K562 (cell line): ENCODE results near the gene RSPH6A. TPM values are rescaled to one million over a fixed set of nuclear protein-coding genes. Genes with fewer than 3 reads are reported as not detected.

Source experiments
- ATAC-seq: fragments of 200-7000 bp; cut with Tn5 transposase; 3 replicates; pipeline ENCODE4 v1.9.1; 2020; ENCODE audit warnings: moderate library complexity
- BruUV-seq: library from RNA; stranded (reverse); fragments of 400-500 nt; replicated peaks from 2 replicates; lab custom pipeline; 2021; lab: Mats Ljungman, UMichigan
- CTCF ChIA-PET: fragments of 300-600 bp; formaldehyde crosslinking; extraction: SDS; loops from one replicate; lab custom pipeline; 2021; ENCODE audit warnings: low intra/inter-chr PET ratio; lab: Yijun Ruan, JAX
- POLR2A ChIA-PET: fragments of 300-600, 350-650 bp; sonication (Branson Sonifier 250); formaldehyde crosslinking; extraction: SDS; loops from one replicate; lab custom pipeline; 2021; ENCODE audit warnings: antibody characterized with exemption, inconsistent platforms; lab: Yijun Ruan, JAX
- DNase-seq, 4 experiments: peaks; one replicate each; pipeline versions ENCODE4 v3.0.0 to v3.0.0-alpha.2; 2011 to 2018; ENCODE audit warnings: low spot score in 3 of 4, mixed read lengths in 3 of 4; ENCODE audit errors: extremely low read depth in 1 of 4
- FAIRE-seq: peaks from 2 replicates; lab custom pipeline; 2011; peaks lifted over from hg19 to GRCh38; lab: Jason Lieb, UNC
- H2AFZ ChIP-seq: 2 replicates; pipeline ENCODE4 v1.6.0; 2011; ENCODE audit warnings: low read depth, low read length, control low read depth, inconsistent platforms
- H3K27ac ChIP-seq: fragments of 200-600 bp; 3 replicates; pipeline ENCODE4 v1.8.0; 2011; ENCODE audit warnings: low read depth, mild to moderate bottlenecking, control low read depth, inconsistent platforms, low read length, moderate library complexity, mixed read lengths; ENCODE audit errors: extremely low read depth
- H3K27me3 ChIP-seq, 2 experiments: fragments of 300-600 bp in 1 of 2; 2 replicates in 1 of 2; 3 replicates in 1 of 2; pipeline versions ENCODE4 v1.6.0 to v1.8.0; 2011; ENCODE audit warnings: inconsistent platforms in 2 of 2, low read length in 2 of 2, mild to moderate bottlenecking in 1 of 2, mixed read lengths in 1 of 2, moderate library complexity in 1 of 2; ENCODE audit not compliant: control insufficient read depth in 2 of 2, insufficient read depth in 2 of 2
- H3K36me3 ChIP-seq: fragments of 300-600 bp; 3 replicates; pipeline ENCODE4 v1.8.0; 2011; ENCODE audit warnings: mild to moderate bottlenecking, low read length, inconsistent platforms; ENCODE audit not compliant: control insufficient read depth, insufficient read depth
- H3K4me1 ChIP-seq, 2 experiments: fragments of 200-600 bp in 1 of 2; replicated peaks in 1 of 2; 2 replicates in 1 of 2; 3 replicates in 1 of 2; pipeline versions ENCODE4 v1.5.1 to v1.8.0; 2011; ENCODE audit warnings: inconsistent platforms in 2 of 2, low read length in 2 of 2, mild to moderate bottlenecking in 1 of 2, mixed read lengths in 1 of 2, moderate library complexity in 1 of 2; ENCODE audit not compliant: control insufficient read depth in 2 of 2, insufficient read depth in 2 of 2
- H3K4me2 ChIP-seq: 2 replicates; pipeline ENCODE4 v1.6.1; 2011; ENCODE audit warnings: low read length, control low read depth, inconsistent platforms, mixed read lengths; ENCODE audit not compliant: insufficient read depth
- H3K4me3 ChIP-seq: fragments of 200-600 bp; sonication (generic), shearing (Covaris generic); 2 replicates; pipeline ENCODE4 v1.5.1; 2016; ENCODE audit warnings: control low read depth, inconsistent platforms
- H3K79me2 ChIP-seq: fragments of 200-600 bp; 3 replicates; pipeline ENCODE4 v1.8.0; 2011; ENCODE audit warnings: low read length, inconsistent platforms; ENCODE audit not compliant: control insufficient read depth, insufficient read depth
- H3K9ac ChIP-seq, 2 experiments: 2 replicates each; pipeline versions ENCODE4 v1.6.0 to v1.6.1; 2011; ENCODE audit warnings: low read depth in 2 of 2, low read length in 2 of 2, control low read depth in 1 of 2, inconsistent platforms in 1 of 2, mild to moderate bottlenecking in 1 of 2, mixed read lengths in 1 of 2; ENCODE audit not compliant: insufficient read depth in 1 of 2
- H3K9me1 ChIP-seq: one replicate; pipeline ENCODE4 v1.6.0; 2011; ENCODE audit warnings: inconsistent platforms, mild to moderate bottlenecking, low read length, moderate library complexity; ENCODE audit not compliant: control insufficient read depth, insufficient read depth
- H3K9me3 ChIP-seq: replicated peaks from 2 replicates; pipeline ENCODE4 v1.5.1; 2011; ENCODE audit warnings: low read depth, low read length, inconsistent platforms; ENCODE audit not compliant: control insufficient read depth, insufficient read depth
- H4K20me1 ChIP-seq: replicated peaks from 2 replicates; pipeline ENCODE4 v1.6.1; 2011; ENCODE audit warnings: low read length, inconsistent platforms, mixed read lengths; ENCODE audit not compliant: control insufficient read depth, insufficient read depth
- BDP1 ChIP-seq: IDR thresholded peaks from 3 replicates; pipeline ENCODE4 v1.6.1; 2011; ENCODE audit not compliant: insufficient read length, insufficient read depth
- BRD4 ChIP-seq: fragments of 200-600 bp; sonication (generic); IDR thresholded peaks from 2 replicates; pipeline ENCODE4 v1.6.1; 2017; ENCODE audit warnings: inconsistent platforms
- EWSR1 ChIP-seq: fragments of 450-650 bp; IDR thresholded peaks from 2 replicates; pipeline ENCODE4 v1.6.1; 2018; ENCODE audit warnings: borderline replicate concordance, mild to moderate bottlenecking, low read depth, moderate library complexity; ENCODE audit not compliant: partially characterized antibody
- POLR2G ChIP-seq: fragments of 200-400 bp; formaldehyde crosslinking; IDR thresholded peaks from 2 replicates; pipeline ENCODE4 v1.6.1; 2017; ENCODE audit warnings: low read depth, mild to moderate bottlenecking, antibody characterized with exemption, low read length, moderate library complexity
- RBFOX2 ChIP-seq: fragments of 200-400 bp; formaldehyde crosslinking; IDR thresholded peaks from 2 replicates; pipeline ENCODE4 v1.6.1; 2017; ENCODE audit warnings: low read depth, mild to moderate bottlenecking, low read length, moderate library complexity
- TGIF2 ChIP-seq: sonication (generic); formaldehyde crosslinking; IDR thresholded peaks from 2 replicates; pipeline ENCODE4 v1.8.1; 2022; ENCODE audit warnings: mild to moderate bottlenecking, missing genetic modification reagents, moderate library complexity
- ZBTB17 ChIP-seq: fragments of 450-650 bp; formaldehyde crosslinking; IDR thresholded peaks from 2 replicates; pipeline ENCODE4 v1.4.0; 2020; ENCODE audit warnings: mild to moderate bottlenecking
- ZNF12 ChIP-seq: sonication (generic); formaldehyde crosslinking; IDR thresholded peaks from 2 replicates; pipeline ENCODE4 v1.4.0; 2020; ENCODE audit warnings: mild to moderate bottlenecking, missing genetic modification reagents
- WGBS: fragments of 100-300 bp; shearing (Covaris generic); methylation state at CpG from one replicate; pipeline ENCODE4 v1.1.6; 2016; ENCODE audit warnings: low coverage, mixed read lengths; ENCODE audit not compliant: insufficient coverage; ENCODE audit errors: missing lambda C conversion rate; 5-methylcytosine and 5-hydroxymethylcytosine counted together
- in situ Hi-C: fragments of 300-500 bp; cut with MboI; formaldehyde crosslinking; loops from 4 replicates; pipeline ENCODE4 v1.15.0; 2018; ENCODE audit warnings: inconsistent platforms, mixed read lengths
- intact Hi-C: fragments of 100-400 bp; cut with micrococcal nuclease; formaldehyde crosslinking; loops from 2 replicates; pipeline ENCODE4 v1.14.2; 2022
- polyA plus RNA-seq, 8 experiments: library from polyadenylated mRNA; depleted of rRNA in 4 of 8; stranded (reverse) in 5 of 8; unstranded in 3 of 8; fragments of >200 nt; fragmentation: Nextera tagmentation in 2 of 8; fragmentation: Illumina TruSeq in 1 of 8; extraction: Ambion mirVana in 2 of 8; extraction: Trizol in 1 of 8; gene quantifications; 2 replicates each; pipeline versions ENCODE4 v1.2.1 to v1.2.3, GENCODE V29; 2011 to 2014; ENCODE audit warnings: inconsistent platforms in 1 of 8, missing spikeins in 1 of 8
- total RNA-seq, 7 experiments: library from RNA; depleted of rRNA in 6 of 7; stranded (reverse); fragments of >200 nt in 6 of 7; fragmentation: Illumina TruSeq in 2 of 7; extraction: Trizol in 2 of 7; gene quantifications; 2 replicates each; pipeline versions ENCODE4 v1.2.1 to v1.2.3, GENCODE V29; 2011 to 2021; ENCODE audit warnings: low replicate concordance in 1 of 7
- TF ChIP-seq, protein P1 (sequence below): fragments of 250-450 bp; sonication (Bioruptor Pico); IDR thresholded peaks from 2 replicates; pipeline ENCODE4 v1.5.0; 2021
- TF ChIP-seq, protein P2 (sequence below): sonication (generic); formaldehyde crosslinking; IDR thresholded peaks from 2 replicates; pipeline ENCODE4 v1.8.0; 2023; ENCODE audit warnings: mild to moderate bottlenecking, missing genetic modification reagents

RSPH6A gene
- total and polyA plus RNA-seq, 9 of the 15 experiments (the other 6 are each of a cell fraction or from before 2014, with no cell fraction given): 0.03 to 0.15 (median 0.07) TPM; not detected in 5

DNA sequence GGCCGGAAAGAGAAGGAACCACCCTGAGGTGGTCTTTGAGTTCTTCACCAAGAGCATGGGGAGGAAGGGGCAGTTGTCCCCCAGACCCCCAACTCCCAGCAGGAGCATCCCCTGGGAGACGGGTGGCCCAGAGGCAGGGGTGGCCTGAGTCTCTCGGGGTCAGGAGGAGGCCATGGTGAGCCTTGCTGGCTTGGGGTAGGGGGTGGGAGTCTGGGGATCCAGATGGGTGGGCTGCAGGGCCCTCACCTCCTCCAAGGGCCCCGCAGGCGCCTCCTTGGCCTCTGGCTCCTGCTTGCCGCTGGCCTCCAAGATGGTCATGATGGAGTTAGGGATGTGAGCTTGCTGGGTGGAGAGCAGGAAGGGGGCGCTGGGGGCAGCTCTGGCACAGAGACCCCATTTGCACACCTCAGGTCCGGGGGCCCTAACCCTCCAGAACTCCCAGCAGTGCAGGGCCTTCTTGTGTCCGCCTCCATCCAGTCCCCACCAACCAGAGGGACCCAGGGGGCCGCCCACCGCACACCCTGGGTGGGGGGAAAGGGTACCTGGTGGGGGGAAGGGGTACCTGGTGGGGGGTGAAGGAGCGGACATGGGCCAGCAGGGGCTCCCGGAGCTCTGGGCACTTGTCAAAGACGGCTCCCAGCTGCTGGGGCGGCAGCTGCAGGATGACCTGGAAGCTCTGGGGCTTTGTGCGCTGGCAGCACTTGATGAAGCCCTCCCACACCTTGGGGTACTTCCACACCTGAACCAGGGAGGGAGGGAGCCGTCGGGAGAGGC is 1.3 kb upstream of the RSPH6A start:
- H3K27ac ChIP-seq: no peak overlapping the region
- H3K36me3 ChIP-seq: peaks cover 41% of the 10 kb centered on the region; the same call in 2 of the 3 replicates
- no TSS peak for BruUV-seq
- no peaks in the 10 kb centered on the region for H3K27me3 ChIP-seq
- peaks cover 2% of the 10 kb centered on the region for H3K9me1 ChIP-seq
- H2AFZ ChIP-seq: no peak overlapping the region
- WGBS: 98% methylated on average over 9 of the region's 18 CpGs
- peaks cover 13% of the 10 kb centered on the region; the same call in 1 of the 2 replicates for H4K20me1 ChIP-seq
- in situ Hi-C loops: no loop called here
- H3K9me3 ChIP-seq: no peaks in the 10 kb centered on the region
- peaks cover 0 to 41% of the 10 kb centered on the region in 2 experiments; a peak in 3 of 5 replicates for H3K4me1 ChIP-seq
- no peak for DNase-seq
- CTCF ChIA-PET: interaction anchor here (0.6 to 3.3 kb wide), 5 partner anchors 8 to 261 kb away, joined by 3 to 56 read pairs (median 14); no protein-coding TSS in a partner anchor
- H3K4me3 ChIP-seq: no peak overlapping the region
- POLR2A ChIA-PET: interaction anchor here (0.6 to 1.3 kb wide), 6 partner anchors 8 to 176 kb away, joined by 3 to 4 read pairs (median 3); partner anchors contain the start of gene DMPK
- H3K4me2 ChIP-seq: no peak overlapping the region
- TF ChIP-seq ZBTB17 (CRISPR knock-in tag) (no peak), EWSR1 (no peak), ZNF12 (CRISPR knock-in tag) (no peak), TGIF2 (CRISPR knock-in tag) (peak; percentile 29; the same call in 1 of the 2 replicates), RBFOX2 (0 out of 2 replicates have a peak, but pooled peaks have one; percentile 4), BDP1 (no peak), BRD4 (no peak), POLR2G (peak; percentile 59)
- TF ChIP-seq, protein P1, sequence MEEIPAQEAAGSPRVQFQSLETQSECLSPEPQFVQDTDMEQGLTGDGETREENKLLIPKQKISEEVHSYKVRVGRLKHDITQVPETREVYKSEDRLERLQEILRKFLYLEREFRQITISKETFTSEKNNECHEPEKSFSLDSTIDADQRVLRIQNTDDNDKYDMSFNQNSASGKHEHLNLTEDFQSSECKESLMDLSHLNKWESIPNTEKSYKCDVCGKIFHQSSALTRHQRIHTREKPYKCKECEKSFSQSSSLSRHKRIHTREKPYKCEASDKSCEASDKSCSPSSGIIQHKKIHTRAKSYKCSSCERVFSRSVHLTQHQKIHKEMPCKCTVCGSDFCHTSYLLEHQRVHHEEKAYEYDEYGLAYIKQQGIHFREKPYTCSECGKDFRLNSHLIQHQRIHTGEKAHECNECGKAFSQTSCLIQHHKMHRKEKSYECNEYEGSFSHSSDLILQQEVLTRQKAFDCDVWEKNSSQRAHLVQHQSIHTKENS (CRISPR knock-in tag): no peak
- TF ChIP-seq, protein P2, sequence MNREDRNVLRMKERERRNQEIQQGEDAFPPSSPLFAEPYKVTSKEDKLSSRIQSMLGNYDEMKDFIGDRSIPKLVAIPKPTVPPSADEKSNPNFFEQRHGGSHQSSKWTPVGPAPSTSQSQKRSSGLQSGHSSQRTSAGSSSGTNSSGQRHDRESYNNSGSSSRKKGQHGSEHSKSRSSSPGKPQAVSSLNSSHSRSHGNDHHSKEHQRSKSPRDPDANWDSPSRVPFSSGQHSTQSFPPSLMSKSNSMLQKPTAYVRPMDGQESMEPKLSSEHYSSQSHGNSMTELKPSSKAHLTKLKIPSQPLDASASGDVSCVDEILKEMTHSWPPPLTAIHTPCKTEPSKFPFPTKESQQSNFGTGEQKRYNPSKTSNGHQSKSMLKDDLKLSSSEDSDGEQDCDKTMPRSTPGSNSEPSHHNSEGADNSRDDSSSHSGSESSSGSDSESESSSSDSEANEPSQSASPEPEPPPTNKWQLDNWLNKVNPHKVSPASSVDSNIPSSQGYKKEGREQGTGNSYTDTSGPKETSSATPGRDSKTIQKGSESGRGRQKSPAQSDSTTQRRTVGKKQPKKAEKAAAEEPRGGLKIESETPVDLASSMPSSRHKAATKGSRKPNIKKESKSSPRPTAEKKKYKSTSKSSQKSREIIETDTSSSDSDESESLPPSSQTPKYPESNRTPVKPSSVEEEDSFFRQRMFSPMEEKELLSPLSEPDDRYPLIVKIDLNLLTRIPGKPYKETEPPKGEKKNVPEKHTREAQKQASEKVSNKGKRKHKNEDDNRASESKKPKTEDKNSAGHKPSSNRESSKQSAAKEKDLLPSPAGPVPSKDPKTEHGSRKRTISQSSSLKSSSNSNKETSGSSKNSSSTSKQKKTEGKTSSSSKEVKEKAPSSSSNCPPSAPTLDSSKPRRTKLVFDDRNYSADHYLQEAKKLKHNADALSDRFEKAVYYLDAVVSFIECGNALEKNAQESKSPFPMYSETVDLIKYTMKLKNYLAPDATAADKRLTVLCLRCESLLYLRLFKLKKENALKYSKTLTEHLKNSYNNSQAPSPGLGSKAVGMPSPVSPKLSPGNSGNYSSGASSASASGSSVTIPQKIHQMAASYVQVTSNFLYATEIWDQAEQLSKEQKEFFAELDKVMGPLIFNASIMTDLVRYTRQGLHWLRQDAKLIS (CRISPR knock-in tag): 0 out of 2 replicates have a peak, but pooled peaks have one; percentile 20
- TF ChIP-seq, all 486 proteins: peak for 4
- no peak for FAIRE-seq
- ATAC-seq: no peak
- Histone ChIP-seq H3K9ac (peak overlapping the region in 1 of 2 experiments; percentile 69; a peak in 2 of 4 replicates), H3K79me2 (no peaks in the 10 kb centered on the region)
- intact Hi-C loops: loop anchor here (1.0 to 10.0 kb wide), 3 partner anchors 67 to 258 kb away; no protein-coding TSS in a partner anchor
